Caco-2 (cell line): ENCODE measurements around the gene GTF2I. TPM values are rescaled to one million over a fixed set of nuclear protein-coding genes. Genes with fewer than 3 reads are reported as not detected.
"Not testable (repeated sequence)": the region's sequence is repeated elsewhere in the genome, so short reads cannot be mapped to it uniquely, and the experiment has no call there.

Source experiments
- BruUV-seq: library from RNA; stranded (reverse); fragments of 400-500 nt; replicated peaks from 2 replicates; lab custom pipeline; 2021; lab: Mats Ljungman, UMichigan
- CTCF ChIA-PET: fragments of 300-600 bp; sonication (Branson Sonifier 250); formaldehyde crosslinking; loops from one replicate; lab custom pipeline; 2022; ENCODE audit warnings: antibody characterized with exemption; lab: Charles Lee
- POLR2A ChIA-PET: fragments of 300-600 bp; sonication (Branson Sonifier 250); formaldehyde crosslinking; loops from one replicate; lab custom pipeline; 2022; ENCODE audit warnings: antibody characterized with exemption; lab: Charles Lee
- DNase-seq, 2 experiments: peaks; one replicate each; pipeline versions ENCODE4 v3.0.0 to v3.0.0-alpha.2; 2020 to 2022
- H3K27me3 ChIP-seq: replicated peaks from 2 replicates; pipeline ENCODE4 v1.6.0; 2011; ENCODE audit warnings: low read length; ENCODE audit not compliant: control insufficient read depth, insufficient read depth
- H3K36me3 ChIP-seq: 2 replicates; pipeline ENCODE4 v1.5.1; 2011; ENCODE audit warnings: low read length; ENCODE audit not compliant: control insufficient read depth, insufficient read depth
- H3K4me1 ChIP-seq: fragments of 250-450 bp; sonication (Bioruptor Pico); 2 replicates; pipeline ENCODE4 v1.5.1; 2020; ENCODE audit warnings: mild to moderate bottlenecking
- H3K4me3 ChIP-seq: 2 replicates; pipeline ENCODE4 v1.5.1; 2011; ENCODE audit warnings: low read depth, mild to moderate bottlenecking, control low read depth, low read length
- H3K9me3 ChIP-seq: fragments of 250-450 bp; sonication (Bioruptor Pico); 2 replicates; pipeline ENCODE4 v1.5.1; 2020; ENCODE audit warnings: mild to moderate bottlenecking, moderate library complexity
- H3K27ac Mint-ChIP-seq: one replicate; pipeline ENCODE4 v1.8.0; 2022; ENCODE audit warnings: mixed read lengths; ENCODE audit not compliant: unreplicated experiment
- H3K27me3 Mint-ChIP-seq: one replicate; pipeline ENCODE4 v1.8.0; 2022; ENCODE audit warnings: mixed read lengths; ENCODE audit not compliant: insufficient read depth, unreplicated experiment
- H3K36me3 Mint-ChIP-seq: one replicate; pipeline ENCODE4 v1.8.0; 2022; ENCODE audit warnings: mild to moderate bottlenecking, mixed read lengths; ENCODE audit not compliant: insufficient read depth, unreplicated experiment
- H3K4me1 Mint-ChIP-seq: one replicate; pipeline ENCODE4 v1.8.0; 2022; ENCODE audit warnings: low read depth, mixed read lengths; ENCODE audit not compliant: unreplicated experiment
- H3K4me3 Mint-ChIP-seq: one replicate; pipeline ENCODE4 v1.8.0; 2022; ENCODE audit warnings: mild to moderate bottlenecking, moderate library complexity, mixed read lengths; ENCODE audit not compliant: unreplicated experiment
- H3K9me3 Mint-ChIP-seq: one replicate; pipeline ENCODE4 v1.8.0; 2022; ENCODE audit warnings: mixed read lengths; ENCODE audit not compliant: unreplicated experiment
- intact Hi-C: fragments of 100-400 bp; cut with micrococcal nuclease; formaldehyde crosslinking; loops from one replicate; pipeline ENCODE4 v1.10.0; 2022; ENCODE audit not compliant: unreplicated experiment
- total RNA-seq: library from RNA; stranded (reverse); gene quantifications from 2 replicates; pipeline ENCODE4 v1.2.3, GENCODE V29; 2022

GTF2I gene
- total RNA-seq, 1 experiment from 2014 or later, result 252 TPM

- H3K27me3 ChIP-seq, H3K27me3 Mint-ChIP-seq, DNase-seq, H3K36me3 Mint-ChIP-seq, BruUV-seq, H3K36me3 ChIP-seq, H3K9me3 Mint-ChIP-seq, POLR2A ChIA-PET, H3K27ac Mint-ChIP-seq, H3K4me3 Mint-ChIP-seq, H3K4me3 ChIP-seq, H3K4me1 Mint-ChIP-seq, CTCF ChIA-PET, intact Hi-C loops, H3K4me1 ChIP-seq, H3K9me3 ChIP-seq: not testable (repeated sequence)
These were observed 86.5 kb downstream of the GTF2I start for GRCh38 chr7:74743936-74744557.

GRCh38 chr7:74753921-74754482 lies 96.5 kb downstream of the GTF2I start:
- H3K9me3 ChIP-seq, H3K4me1 Mint-ChIP-seq, H3K4me3 ChIP-seq, CTCF ChIA-PET, DNase-seq, H3K36me3 ChIP-seq, POLR2A ChIA-PET, H3K27ac Mint-ChIP-seq, BruUV-seq, H3K9me3 Mint-ChIP-seq, H3K27me3 Mint-ChIP-seq, intact Hi-C loops, H3K4me1 ChIP-seq, H3K27me3 ChIP-seq, H3K4me3 Mint-ChIP-seq, H3K36me3 Mint-ChIP-seq: not testable (repeated sequence)

- intact Hi-C loops, H3K4me3 ChIP-seq, H3K27me3 ChIP-seq, H3K9me3 Mint-ChIP-seq, CTCF ChIA-PET, H3K27ac Mint-ChIP-seq, H3K27me3 Mint-ChIP-seq, H3K36me3 ChIP-seq, BruUV-seq, DNase-seq, POLR2A ChIA-PET, H3K4me1 ChIP-seq, H3K4me3 Mint-ChIP-seq, H3K4me1 Mint-ChIP-seq, H3K9me3 ChIP-seq, H3K36me3 Mint-ChIP-seq: not testable (repeated sequence)
These were observed 99.2 kb downstream of the GTF2I start for GRCh38 chr7:74756673-74757072.

GRCh38 chr7:74758268-74758667 lies 100.8 kb downstream of the GTF2I start:
- H3K36me3 Mint-ChIP-seq, H3K4me1 ChIP-seq, intact Hi-C loops, DNase-seq, H3K36me3 ChIP-seq, H3K4me1 Mint-ChIP-seq, H3K27me3 Mint-ChIP-seq, BruUV-seq, POLR2A ChIA-PET, H3K4me3 ChIP-seq, H3K4me3 Mint-ChIP-seq, H3K9me3 ChIP-seq, H3K27ac Mint-ChIP-seq, H3K9me3 Mint-ChIP-seq, H3K27me3 ChIP-seq, CTCF ChIA-PET: not testable (repeated sequence)

GRCh38 chr7:74758982-74759381 lies 101.5 kb downstream of the GTF2I start:
- POLR2A ChIA-PET, H3K4me1 ChIP-seq, H3K9me3 ChIP-seq, H3K4me1 Mint-ChIP-seq, H3K4me3 Mint-ChIP-seq, H3K9me3 Mint-ChIP-seq, CTCF ChIA-PET, DNase-seq, intact Hi-C loops, H3K36me3 ChIP-seq, H3K36me3 Mint-ChIP-seq, H3K27me3 Mint-ChIP-seq, H3K4me3 ChIP-seq, H3K27me3 ChIP-seq, H3K27ac Mint-ChIP-seq: not testable (repeated sequence)
- TSS peak; percentile 31 for BruUV-seq

- H3K4me3 ChIP-seq, H3K4me1 Mint-ChIP-seq, H3K27me3 Mint-ChIP-seq, H3K36me3 ChIP-seq, H3K27ac Mint-ChIP-seq, intact Hi-C loops, H3K4me1 ChIP-seq, BruUV-seq, DNase-seq, CTCF ChIA-PET, H3K9me3 ChIP-seq, H3K36me3 Mint-ChIP-seq, H3K9me3 Mint-ChIP-seq, H3K4me3 Mint-ChIP-seq, H3K27me3 ChIP-seq, POLR2A ChIA-PET: not testable (repeated sequence)
These were observed 107.8 kb downstream of the GTF2I start for GRCh38 chr7:74765205-74765918.

GRCh38 chr7:74766509-74766908 lies 109.0 kb downstream of the GTF2I start:
- H3K27me3 ChIP-seq, CTCF ChIA-PET, H3K9me3 Mint-ChIP-seq, H3K36me3 Mint-ChIP-seq, H3K27me3 Mint-ChIP-seq, H3K36me3 ChIP-seq, BruUV-seq, intact Hi-C loops, H3K4me3 ChIP-seq, H3K27ac Mint-ChIP-seq, H3K4me3 Mint-ChIP-seq, DNase-seq, H3K4me1 Mint-ChIP-seq, H3K4me1 ChIP-seq, POLR2A ChIA-PET, H3K9me3 ChIP-seq: not testable (repeated sequence)
